Astrocyte (in vitro differentiated cells and primary cell): Measurements from ENCODE around the gene ELK3. TPM values are rescaled to one million over a fixed set of nuclear protein-coding genes. Genes with fewer than 3 reads are reported as not detected.

Experiments used
- DNase-seq: peaks from one replicate; pipeline ENCODE4 v3.0.0-alpha.2; 2010; ENCODE audit warnings: low read depth
- FAIRE-seq: peaks from 2 replicates; lab custom pipeline; 2011; peaks lifted over from hg19 to GRCh38; lab: Jason Lieb, UNC
- H2AFZ ChIP-seq: 2 replicates; pipeline ENCODE4 v1.6.0; 2012; ENCODE audit warnings: low read depth, low read length, inconsistent platforms
- H3K27ac ChIP-seq: 2 replicates; pipeline ENCODE4 v1.5.1; 2011; ENCODE audit warnings: low read depth, low read length, inconsistent platforms
- H3K27me3 ChIP-seq: 2 replicates; pipeline ENCODE4 v1.6.0; 2011; ENCODE audit warnings: low read length, inconsistent platforms; ENCODE audit not compliant: insufficient read depth
- H3K36me3 ChIP-seq: 2 replicates; pipeline ENCODE4 v1.5.1; 2011; ENCODE audit warnings: low read length, inconsistent platforms; ENCODE audit not compliant: insufficient read depth
- H3K4me1 ChIP-seq: 2 replicates; pipeline ENCODE4 v1.5.1; 2011; ENCODE audit warnings: low read length, inconsistent platforms; ENCODE audit not compliant: insufficient read depth
- H3K4me2 ChIP-seq: 2 replicates; pipeline ENCODE4 v1.6.0; 2012; ENCODE audit warnings: low read length, inconsistent platforms
- H3K4me3 ChIP-seq: 2 replicates; pipeline ENCODE4 v1.5.1; 2011; ENCODE audit warnings: low read depth, mild to moderate bottlenecking, low read length, inconsistent platforms; ENCODE audit not compliant: insufficient read depth
- H3K79me2 ChIP-seq: 2 replicates; pipeline ENCODE4 v1.6.0; 2012; ENCODE audit warnings: mild to moderate bottlenecking, low read length, inconsistent platforms; ENCODE audit not compliant: insufficient read depth
- H3K9ac ChIP-seq: 2 replicates; pipeline ENCODE4 v1.6.0; 2012; ENCODE audit warnings: mild to moderate bottlenecking, low read length, inconsistent platforms
- H3K9me3 ChIP-seq: 2 replicates; pipeline ENCODE4 v1.5.1; 2012; ENCODE audit warnings: low read depth, mild to moderate bottlenecking, low read length, inconsistent platforms; ENCODE audit not compliant: insufficient read depth
- H4K20me1 ChIP-seq: 2 replicates; pipeline ENCODE4 v1.6.0; 2012; ENCODE audit warnings: low read length, inconsistent platforms; ENCODE audit not compliant: insufficient read depth
- H3K27ac Mint-ChIP-seq: one replicate; pipeline ENCODE4 v1.8.0; 2021; ENCODE audit warnings: mild to moderate bottlenecking, mixed read lengths; ENCODE audit not compliant: unreplicated experiment
- H3K27me3 Mint-ChIP-seq: one replicate; pipeline ENCODE4 v1.8.0; 2021; ENCODE audit warnings: low read depth, mixed read lengths; ENCODE audit not compliant: unreplicated experiment
- H3K36me3 Mint-ChIP-seq: one replicate; pipeline ENCODE4 v1.8.0; 2021; ENCODE audit warnings: low read depth, mixed read lengths; ENCODE audit not compliant: unreplicated experiment
- H3K4me1 Mint-ChIP-seq: one replicate; pipeline ENCODE4 v1.8.0; 2021; ENCODE audit warnings: low read depth, mixed read lengths; ENCODE audit not compliant: unreplicated experiment
- H3K4me3 Mint-ChIP-seq: one replicate; pipeline ENCODE4 v1.8.0; 2021; ENCODE audit warnings: mild to moderate bottlenecking, moderate library complexity, mixed read lengths; ENCODE audit not compliant: unreplicated experiment
- H3K9me3 Mint-ChIP-seq: one replicate; pipeline ENCODE4 v1.8.0; 2021; ENCODE audit warnings: mild to moderate bottlenecking, mixed read lengths; ENCODE audit not compliant: unreplicated experiment
- CTCF ChIP-seq: IDR thresholded peaks from 2 replicates; pipeline ENCODE4 v1.5.1; 2011; ENCODE audit warnings: low read depth, mild to moderate bottlenecking, inconsistent platforms, low read length, moderate library complexity; ENCODE audit not compliant: insufficient read depth
- EZH2 ChIP-seq: IDR thresholded peaks from 2 replicates; pipeline ENCODE4 v1.6.1; 2012; ENCODE audit warnings: mild to moderate bottlenecking, low read length, inconsistent platforms; ENCODE audit not compliant: insufficient read depth
- total RNA-seq: library from RNA; stranded (reverse); gene quantifications from 2 replicates; pipeline ENCODE4 v1.2.1, GENCODE V29; 2021

ELK3 gene
- total RNA-seq, 1 donor from 2014 or later: 62.7 TPM

- H3K27me3 ChIP-seq: no peaks in the 10 kb centered on the region
- peaks cover 50% of the 10 kb centered on the region for H3K36me3 ChIP-seq
- Mint-ChIP-seq H3K27ac (peak overlapping the region; percentile 63), H3K9me3 (no peaks in the 10 kb centered on the region), H3K4me1 (peaks cover 26% of the 10 kb centered on the region), H3K4me3 (peak overlapping the region; percentile 20), H3K27me3 (no peaks in the 10 kb centered on the region), H3K36me3 (peaks cover 55% of the 10 kb centered on the region)
- no peak for FAIRE-seq
- H4K20me1 ChIP-seq: peaks cover 92% of the 10 kb centered on the region
- TF ChIP-seq EZH2 (no peak), CTCF (no peak)
- no peak overlapping the region for H3K9ac ChIP-seq
- peak; percentile 47 for DNase-seq
- no peaks in the 10 kb centered on the region for H3K9me3 ChIP-seq
- H3K4me2 ChIP-seq: no peak overlapping the region
- peaks cover 99% of the 10 kb centered on the region for H3K79me2 ChIP-seq
- H2AFZ ChIP-seq: no peak overlapping the region
- no peak overlapping the region for H3K4me3 ChIP-seq
- peaks cover 8% of the 10 kb centered on the region for H3K4me1 ChIP-seq
- H3K27ac ChIP-seq: peak overlapping the region; percentile 50
Observed at GRCh38 chr12:96249196-96250118, 55.3 kb downstream of the ELK3 start.

- no peak for TF ChIP-seq EZH2
- no peak for TF ChIP-seq CTCF
- Mint-ChIP-seq H3K27ac (no peak overlapping the region), H3K4me1 (peaks cover 26% of the 10 kb centered on the region), H3K36me3 (peaks cover 60% of the 10 kb centered on the region), H3K27me3 (no peaks in the 10 kb centered on the region), H3K9me3 (no peaks in the 10 kb centered on the region), H3K4me3 (no peak overlapping the region)
- peaks cover 14% of the 10 kb centered on the region for H3K4me1 ChIP-seq
- peaks cover 99% of the 10 kb centered on the region for H3K79me2 ChIP-seq
- no peak overlapping the region for H2AFZ ChIP-seq
- no peak overlapping the region for H3K27ac ChIP-seq
- no peak overlapping the region for H3K4me3 ChIP-seq
- peaks cover 92% of the 10 kb centered on the region for H4K20me1 ChIP-seq
- no peaks in the 10 kb centered on the region for H3K9me3 ChIP-seq
- H3K36me3 ChIP-seq: peaks cover 50% of the 10 kb centered on the region
- H3K4me2 ChIP-seq: no peak overlapping the region
- DNase-seq: no peak
- no peaks in the 10 kb centered on the region for H3K27me3 ChIP-seq
- H3K9ac ChIP-seq: no peak overlapping the region
- no peak for FAIRE-seq
Observed at GRCh38 chr12:96250119-96250685, 56.0 kb downstream of the ELK3 start.
